HG03060 (cell line): ENCODE data around the gene DLG1.
"Not testable (repeated sequence)": the region's sequence is repeated elsewhere in the genome, so short reads cannot be mapped to it uniquely, and the experiment has no call there.

Experiments
- ATAC-seq: cut with Tn5 transposase; IDR thresholded peaks from one replicate; pipeline ENCODE4 v1.9.1; 2021; ENCODE audit warnings: low read depth, moderate number of reproducible peaks; ENCODE audit not compliant: unreplicated experiment

DLG1 gene

DNA sequence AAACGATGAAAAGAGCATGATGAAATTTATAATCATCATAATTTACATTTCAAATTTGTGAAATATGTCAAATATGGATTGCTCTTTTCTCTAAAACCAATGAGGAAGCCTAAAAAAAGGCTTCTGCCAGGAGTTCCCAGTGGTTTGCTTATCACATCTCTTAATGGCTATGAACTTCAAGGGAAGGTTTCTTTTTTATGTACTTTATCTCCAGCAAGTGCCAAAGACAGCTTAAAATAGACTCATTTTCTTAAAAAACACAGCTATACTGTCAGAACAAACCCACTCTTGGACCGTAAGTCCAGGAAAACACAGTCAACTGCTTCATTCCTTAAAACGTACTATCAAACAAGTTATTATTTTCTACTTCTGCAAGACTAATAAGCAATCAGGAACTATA, 80.2 kb downstream of the DLG1 start:
- no peak for ATAC-seq

DNA sequence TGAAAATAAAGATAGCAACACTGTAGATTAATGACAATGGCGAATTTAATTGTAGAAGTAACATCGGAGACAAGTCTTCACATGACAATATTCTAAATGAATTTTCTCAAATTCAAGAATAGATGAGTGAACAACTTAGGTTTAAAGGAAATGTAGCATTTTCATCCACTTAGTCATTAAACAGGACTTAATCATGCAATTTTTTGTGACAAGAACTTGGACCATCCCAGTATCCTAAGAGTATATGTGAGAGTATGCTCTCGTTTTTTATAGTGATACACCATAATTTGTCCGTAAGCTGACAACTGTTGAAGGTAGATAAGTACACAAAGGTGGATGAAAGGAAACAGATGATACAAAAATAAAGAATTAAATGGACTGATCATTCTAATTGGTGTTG, 81.5 kb downstream of the DLG1 start:
- ATAC-seq, result no peak

- ATAC-seq, result no peak
These were observed 82.1 kb downstream of the DLG1 start for GRCh38 chr3:197216169-197216860.

- ATAC-seq, result no peak
These were observed 86.1 kb downstream of the DLG1 start for GRCh38 chr3:197212290-197212689.

DNA sequence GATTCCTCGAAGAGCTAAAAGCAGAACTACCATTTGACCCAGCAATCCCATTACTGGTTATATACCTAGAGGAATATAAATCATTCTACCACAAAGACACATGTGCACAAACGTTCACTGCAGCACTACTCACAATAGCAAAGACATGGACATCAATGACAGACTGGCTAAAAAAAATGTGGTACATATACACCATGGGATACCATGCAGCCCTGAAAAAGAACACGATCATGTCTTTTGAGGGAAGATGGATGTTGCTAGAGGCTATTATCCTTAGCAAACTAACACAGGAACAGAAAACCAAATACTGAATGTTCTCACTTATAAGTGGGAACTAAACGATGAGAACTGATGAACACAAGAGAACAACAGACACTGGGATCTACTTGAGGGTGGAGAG, 86.7 kb downstream of the DLG1 start:
- ATAC-seq, result not testable (repeated sequence)

- ATAC-seq, result no peak
These were observed 88.8 kb downstream of the DLG1 start for GRCh38 chr3:197209366-197210260.

DNA sequence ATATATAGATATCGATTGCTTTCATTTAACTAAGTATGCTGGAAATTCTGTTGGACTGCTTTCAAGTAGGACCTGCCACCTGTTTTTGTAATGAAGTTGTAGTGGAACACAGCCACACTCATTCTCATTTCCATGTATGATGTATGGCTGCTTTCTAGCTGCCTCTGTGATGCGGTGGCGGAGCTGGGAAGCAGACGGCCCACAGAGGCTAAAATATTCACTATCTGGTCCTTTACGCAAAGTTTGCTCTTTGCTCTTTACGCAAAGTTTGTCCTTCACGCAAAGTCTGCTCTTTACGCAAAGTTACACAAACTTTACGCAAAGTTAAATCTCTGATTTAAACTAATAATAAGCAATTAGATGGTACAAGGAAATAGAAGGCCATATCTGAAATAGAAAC, 91.5 kb downstream of the DLG1 start:
- no peak for ATAC-seq

- ATAC-seq, result no peak
These were observed 92.7 kb downstream of the DLG1 start for GRCh38 chr3:197205675-197206074.

GRCh38 chr3:197205265-197205664, 93.1 kb downstream of the DLG1 start:
- ATAC-seq, result no peak

DNA sequence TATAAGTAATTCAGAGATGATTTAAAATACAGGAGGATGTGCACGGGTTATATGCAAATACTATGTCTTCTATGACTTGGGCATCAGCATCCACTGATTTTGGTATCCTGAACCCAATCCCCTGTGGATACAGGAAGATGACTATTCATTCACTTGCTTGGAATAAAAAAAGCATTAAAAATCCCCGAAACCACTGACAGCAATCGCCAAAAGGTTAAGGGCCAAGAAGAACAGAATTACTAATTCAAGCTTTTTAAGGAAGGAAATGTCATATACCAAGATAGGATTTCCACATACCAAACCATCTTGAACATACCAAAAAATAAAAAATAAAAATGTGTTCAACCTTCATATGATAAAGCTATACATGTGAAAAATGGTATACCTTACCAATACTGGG, 93.7 kb downstream of the DLG1 start:
- no peak for ATAC-seq

GRCh38 chr3:197203714-197204146, 94.7 kb downstream of the DLG1 start:
- no peak for ATAC-seq

DNA sequence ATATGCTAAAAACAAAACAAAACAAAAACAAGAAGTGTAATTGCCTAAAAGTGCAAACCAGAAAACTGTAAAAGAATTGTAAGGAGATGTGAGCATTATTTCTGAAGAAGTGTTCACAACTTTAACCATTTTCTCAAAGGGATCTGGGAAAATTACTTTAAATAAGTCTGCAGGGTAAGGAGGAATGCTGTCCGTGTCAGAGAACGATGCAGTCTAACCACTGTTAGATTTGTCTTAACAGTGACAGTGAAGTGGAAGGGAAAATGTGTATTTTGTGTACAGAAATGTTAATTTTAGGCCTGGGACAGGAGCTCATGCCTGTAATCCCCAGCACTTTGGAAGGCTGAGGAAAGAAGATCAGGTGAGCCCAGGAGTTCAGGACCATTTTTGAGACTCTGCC, 95.7 kb downstream of the DLG1 start:
- ATAC-seq, result no peak

GRCh38 chr3:197201791-197202452, 96.5 kb downstream of the DLG1 start:
- no peak for ATAC-seq

- ATAC-seq, result not testable (repeated sequence)
These were observed 97.6 kb downstream of the DLG1 start for GRCh38 chr3:197200856-197201255.

DNA sequence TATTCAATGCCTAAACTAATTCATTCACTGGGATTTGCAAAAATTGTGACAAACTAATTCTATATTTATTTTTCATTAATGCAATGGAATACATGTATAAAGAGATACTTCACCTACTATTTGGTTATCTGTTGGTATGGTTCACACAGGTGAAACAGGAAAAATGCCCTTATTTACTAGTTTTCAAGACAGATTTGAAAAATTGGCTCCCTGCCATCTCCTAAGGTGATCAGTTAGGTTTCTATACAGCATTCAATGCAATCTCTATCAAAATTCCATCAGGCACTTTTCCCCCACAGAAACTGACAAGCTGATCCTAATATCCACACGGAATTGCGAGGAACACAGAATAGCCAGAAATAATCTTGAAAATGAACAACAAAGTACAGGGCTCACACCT, 101.1 kb downstream of the DLG1 start:
- no peak for ATAC-seq

- ATAC-seq, result no peak
These were observed 102.2 kb downstream of the DLG1 start for GRCh38 chr3:197196192-197196591.

- ATAC-seq, result no peak
These were observed 103.1 kb downstream of the DLG1 start for GRCh38 chr3:197195326-197195725.

GRCh38 chr3:197193759-197194158, 104.7 kb downstream of the DLG1 start:
- ATAC-seq, result not testable (repeated sequence)

DNA sequence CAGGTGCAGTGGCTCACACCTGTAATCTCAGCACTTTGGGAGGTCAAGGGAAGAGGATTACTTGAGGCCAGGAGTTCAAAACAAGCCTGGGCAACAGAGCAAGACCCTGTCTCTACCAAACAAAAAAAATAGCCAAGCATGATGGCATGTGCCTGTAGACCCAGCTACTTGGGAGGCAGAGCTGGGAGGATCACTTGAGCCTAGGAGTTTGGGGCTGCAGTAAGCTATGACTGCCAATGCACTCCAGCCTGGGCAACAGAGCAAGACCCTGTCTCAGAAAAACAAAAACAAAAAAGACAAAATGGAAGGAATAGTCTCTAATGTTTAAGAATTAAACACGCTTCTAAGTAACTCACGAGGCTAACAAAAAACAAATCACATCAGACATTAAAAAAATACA, 106.5 kb downstream of the DLG1 start:
- no peak for ATAC-seq

GRCh38 chr3:197189623-197190022, 108.8 kb downstream of the DLG1 start:
- ATAC-seq, result no peak

- ATAC-seq, result no peak
These were observed 109.4 kb downstream of the DLG1 start for GRCh38 chr3:197188963-197189362.
